OCI-LY1 (cell line): ENCODE measurements around the gene SYNE1.

ENCODE experiments used
- H2AFZ ChIP-seq: fragments of 200-600 bp; sonication (generic), shearing (Covaris generic); 2 replicates; pipeline ENCODE4 v1.6.0; 2014; ENCODE audit warnings: antibody characterized with exemption, mild to moderate bottlenecking, low read length
- H3F3A ChIP-seq: fragments of 200-600 bp; sonication (generic), shearing (Covaris generic); 2 replicates; pipeline ENCODE4 v1.6.0; 2014; ENCODE audit warnings: mild to moderate bottlenecking, antibody characterized with exemption, low read length, moderate library complexity; ENCODE audit not compliant: insufficient read depth
- H3K27ac ChIP-seq: fragments of 200-600 bp; sonication (generic); 2 replicates; pipeline ENCODE4 v1.5.1; 2014; ENCODE audit warnings: low read length, mixed run types, mild to moderate bottlenecking, low read depth; ENCODE audit not compliant: poor library complexity, severe bottlenecking
- H3K27me3 ChIP-seq: fragments of 200-600 bp; sonication (generic); 2 replicates; pipeline ENCODE4 v1.6.0; 2014; ENCODE audit warnings: antibody characterized with exemption, mild to moderate bottlenecking, low read length, moderate library complexity; ENCODE audit not compliant: insufficient read depth
- H3K36me3 ChIP-seq: fragments of 200-600 bp; sonication (generic); 2 replicates; pipeline ENCODE4 v1.6.1; 2014; ENCODE audit warnings: mild to moderate bottlenecking, antibody characterized with exemption, low read length, moderate library complexity, mixed read lengths; ENCODE audit not compliant: insufficient read depth
- H3K4me1 ChIP-seq: fragments of 200-600 bp; sonication (generic); 2 replicates; pipeline ENCODE4 v1.5.1; 2014; ENCODE audit warnings: mild to moderate bottlenecking, low read length, moderate library complexity; ENCODE audit not compliant: insufficient read depth, severe bottlenecking
- H3K4me2 ChIP-seq: fragments of 200-600 bp; sonication (generic), shearing (Covaris generic); 2 replicates; pipeline ENCODE4 v1.6.1; 2014; ENCODE audit warnings: low read length
- H3K4me3 ChIP-seq: fragments of 200-600 bp; sonication (generic); 2 replicates; pipeline ENCODE4 v1.5.1; 2014; ENCODE audit warnings: low read length, low read depth, mild to moderate bottlenecking, mixed read lengths; ENCODE audit not compliant: poor library complexity, severe bottlenecking
- H3K79me2 ChIP-seq: fragments of 200-600 bp; shearing (Covaris generic); 2 replicates; pipeline ENCODE4 v1.6.1; 2016; ENCODE audit warnings: mixed run types, low read length, mixed read lengths; ENCODE audit not compliant: insufficient read depth
- H3K9ac ChIP-seq: fragments of 200-600 bp; sonication (generic), shearing (Covaris generic); 2 replicates; pipeline ENCODE4 v1.6.1; 2014; ENCODE audit warnings: mild to moderate bottlenecking, low read length, mixed read lengths
- H3K9me2 ChIP-seq: fragments of 200-600 bp; sonication (generic), shearing (Covaris generic); 2 replicates; pipeline ENCODE4 v1.6.1; 2014; ENCODE audit warnings: low read depth, mild to moderate bottlenecking, low read length, mixed read lengths
- H3K9me3 ChIP-seq: fragments of 200-600 bp; shearing (Covaris generic); 2 replicates; pipeline ENCODE4 v1.6.1; 2014; ENCODE audit warnings: low read length, mixed read lengths
- H4K20me1 ChIP-seq: fragments of 200-600 bp; sonication (generic), shearing (Covaris generic); 2 replicates; pipeline ENCODE4 v1.6.0; 2016; ENCODE audit warnings: mild to moderate bottlenecking, low read length; ENCODE audit not compliant: insufficient read depth
- EZH2 ChIP-seq: fragments of 200-600 bp; sonication (generic), shearing (Covaris generic); IDR thresholded peaks from 2 replicates; pipeline ENCODE4 v1.8.0; 2017; ENCODE audit warnings: borderline replicate concordance, mixed run types, mild to moderate bottlenecking, antibody characterized with exemption, low read length, moderate library complexity, mixed read lengths
- TF ChIP-seq, protein P1 (sequence below): fragments of 200-600 bp; sonication (generic), shearing (Covaris generic); IDR thresholded peaks from 2 replicates; pipeline ENCODE4 v1.5.1; 2017; ENCODE audit warnings: mild to moderate bottlenecking, antibody characterized with exemption, low read length, moderate library complexity, mixed read lengths

Gene SYNE1

DNA sequence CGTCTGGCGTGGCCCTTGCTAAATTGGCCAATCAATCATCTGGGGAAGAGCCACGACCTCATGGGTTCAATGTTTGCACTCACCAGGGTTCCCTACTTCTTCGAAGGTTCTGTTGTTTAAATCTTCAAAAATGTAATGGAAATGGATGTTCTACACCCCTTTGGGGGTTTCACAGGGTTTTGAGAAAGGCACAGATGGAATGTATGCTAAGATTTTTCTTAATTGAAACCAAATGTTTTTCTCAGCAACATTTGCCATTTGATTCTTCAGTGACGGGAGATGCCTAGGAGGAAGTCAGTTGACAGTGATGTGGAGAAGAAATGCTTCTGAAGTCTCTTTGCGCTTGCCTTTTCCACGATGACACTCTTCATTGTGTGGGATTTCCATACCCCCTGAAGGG is 517.3 kb downstream of the SYNE1 start:
- TF ChIP-seq, protein P1, sequence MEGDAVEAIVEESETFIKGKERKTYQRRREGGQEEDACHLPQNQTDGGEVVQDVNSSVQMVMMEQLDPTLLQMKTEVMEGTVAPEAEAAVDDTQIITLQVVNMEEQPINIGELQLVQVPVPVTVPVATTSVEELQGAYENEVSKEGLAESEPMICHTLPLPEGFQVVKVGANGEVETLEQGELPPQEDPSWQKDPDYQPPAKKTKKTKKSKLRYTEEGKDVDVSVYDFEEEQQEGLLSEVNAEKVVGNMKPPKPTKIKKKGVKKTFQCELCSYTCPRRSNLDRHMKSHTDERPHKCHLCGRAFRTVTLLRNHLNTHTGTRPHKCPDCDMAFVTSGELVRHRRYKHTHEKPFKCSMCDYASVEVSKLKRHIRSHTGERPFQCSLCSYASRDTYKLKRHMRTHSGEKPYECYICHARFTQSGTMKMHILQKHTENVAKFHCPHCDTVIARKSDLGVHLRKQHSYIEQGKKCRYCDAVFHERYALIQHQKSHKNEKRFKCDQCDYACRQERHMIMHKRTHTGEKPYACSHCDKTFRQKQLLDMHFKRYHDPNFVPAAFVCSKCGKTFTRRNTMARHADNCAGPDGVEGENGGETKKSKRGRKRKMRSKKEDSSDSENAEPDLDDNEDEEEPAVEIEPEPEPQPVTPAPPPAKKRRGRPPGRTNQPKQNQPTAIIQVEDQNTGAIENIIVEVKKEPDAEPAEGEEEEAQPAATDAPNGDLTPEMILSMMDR = no peak
- no peak for TF ChIP-seq EZH2
- Histone ChIP-seq H3K4me3 (no peak overlapping the region), H2AFZ (no peak overlapping the region), H3F3A (no peaks in the 10 kb centered on the region), H3K27me3 (no peaks in the 10 kb centered on the region), H3K4me2 (no peak overlapping the region), H3K79me2 (no peaks in the 10 kb centered on the region), H3K36me3 (peaks cover 48% of the 10 kb centered on the region), H3K27ac (no peak overlapping the region), H3K9me2 (no peaks in the 10 kb centered on the region), H4K20me1 (no peaks in the 10 kb centered on the region), H3K4me1 (no peaks in the 10 kb centered on the region), H3K9me3 (no peaks in the 10 kb centered on the region), H3K9ac (no peak overlapping the region)

DNA sequence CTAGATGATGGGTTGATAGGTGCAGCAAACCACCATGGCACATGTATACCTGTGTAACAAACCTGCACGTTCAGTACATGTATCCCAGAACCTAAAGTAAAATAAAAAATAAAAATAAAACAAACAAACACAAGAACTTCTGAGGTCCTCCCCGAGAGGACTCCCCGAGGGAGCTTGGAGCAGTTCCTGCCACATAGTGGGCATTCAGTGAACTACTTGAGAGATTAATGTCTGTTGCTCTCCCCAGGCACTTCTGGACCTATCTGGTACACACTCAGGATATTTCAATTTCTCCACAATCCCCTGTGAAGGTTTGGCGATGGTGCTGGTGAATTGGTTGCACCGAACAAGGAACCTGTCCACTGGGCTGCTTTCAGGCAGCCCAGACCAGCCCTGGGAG is 518.5 kb downstream of the SYNE1 start:
- Histone ChIP-seq H3K9me3 (no peaks in the 10 kb centered on the region), H3F3A (no peaks in the 10 kb centered on the region), H3K4me3 (no peak overlapping the region), H3K4me2 (no peak overlapping the region), H4K20me1 (no peaks in the 10 kb centered on the region), H3K9ac (no peak overlapping the region), H3K27me3 (no peaks in the 10 kb centered on the region), H3K36me3 (peaks cover 41% of the 10 kb centered on the region), H3K4me1 (no peaks in the 10 kb centered on the region), H3K79me2 (no peaks in the 10 kb centered on the region), H2AFZ (no peak overlapping the region), H3K27ac (no peak overlapping the region), H3K9me2 (no peaks in the 10 kb centered on the region)
- no peak for TF ChIP-seq EZH2
- TF ChIP-seq, protein P1 = no peak

DNA sequence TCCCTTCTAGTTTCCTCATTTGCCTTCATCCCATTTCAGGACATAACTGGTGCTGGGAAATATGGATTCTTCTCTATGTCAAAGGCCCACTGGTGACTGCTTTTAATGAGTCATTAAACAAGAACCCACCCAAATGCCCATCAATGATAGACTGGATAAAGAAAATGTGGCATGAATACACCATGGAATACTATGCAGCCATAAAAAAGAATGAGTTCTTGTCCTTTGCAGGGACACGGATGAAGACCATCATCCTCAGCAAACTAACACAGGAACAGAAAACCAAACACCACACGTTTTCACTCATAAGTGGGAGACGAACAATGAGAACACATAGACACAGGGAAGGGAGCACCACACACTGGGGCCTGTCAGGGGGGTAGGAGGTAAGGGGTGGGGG is 518.9 kb downstream of the SYNE1 start:
- Histone ChIP-seq H2AFZ (no peak overlapping the region), H3K4me2 (no peak overlapping the region), H3K9me3 (no peaks in the 10 kb centered on the region), H3K27ac (no peak overlapping the region), H4K20me1 (no peaks in the 10 kb centered on the region), H3K36me3 (peaks cover 36% of the 10 kb centered on the region), H3K79me2 (no peaks in the 10 kb centered on the region), H3K4me3 (no peak overlapping the region), H3K9ac (no peak overlapping the region), H3K4me1 (no peaks in the 10 kb centered on the region), H3K9me2 (no peaks in the 10 kb centered on the region), H3K27me3 (no peaks in the 10 kb centered on the region), H3F3A (no peaks in the 10 kb centered on the region)
- TF ChIP-seq, protein P1 = no peak
- TF ChIP-seq EZH2 = no peak
